Astrocyte of the spinal cord (primary cell): ENCODE results near the gene TMEM44.

ENCODE experiments used
- DNase-seq: peaks from one replicate; pipeline ENCODE4 v3.0.0; 2011; ENCODE audit warnings: low read depth, low spot score
- H3K4me3 ChIP-seq: 2 replicates; pipeline ENCODE4 v1.5.1; 2011; ENCODE audit warnings: low read depth, mild to moderate bottlenecking, low read length, moderate library complexity
- in situ Hi-C: cut with HindIII; loops from 2 replicates; pipeline ENCODE4 v1.10.0; 2017; ENCODE audit warnings: low sequenced_read_pairs
- TF ChIP-seq, protein P1 (sequence below): IDR thresholded peaks from 2 replicates; pipeline ENCODE4 v1.5.1; 2012; ENCODE audit warnings: low read depth, mild to moderate bottlenecking, low read length, inconsistent platforms

The TMEM44 gene

GRCh38 chr3:194654443-194654842 is 21.2 kb upstream of the TMEM44 start:
- H3K4me3 ChIP-seq, result no peak overlapping the region
- DNase-seq, result no peak
- in situ Hi-C loops, result no loop called here
- TF ChIP-seq, protein P1, sequence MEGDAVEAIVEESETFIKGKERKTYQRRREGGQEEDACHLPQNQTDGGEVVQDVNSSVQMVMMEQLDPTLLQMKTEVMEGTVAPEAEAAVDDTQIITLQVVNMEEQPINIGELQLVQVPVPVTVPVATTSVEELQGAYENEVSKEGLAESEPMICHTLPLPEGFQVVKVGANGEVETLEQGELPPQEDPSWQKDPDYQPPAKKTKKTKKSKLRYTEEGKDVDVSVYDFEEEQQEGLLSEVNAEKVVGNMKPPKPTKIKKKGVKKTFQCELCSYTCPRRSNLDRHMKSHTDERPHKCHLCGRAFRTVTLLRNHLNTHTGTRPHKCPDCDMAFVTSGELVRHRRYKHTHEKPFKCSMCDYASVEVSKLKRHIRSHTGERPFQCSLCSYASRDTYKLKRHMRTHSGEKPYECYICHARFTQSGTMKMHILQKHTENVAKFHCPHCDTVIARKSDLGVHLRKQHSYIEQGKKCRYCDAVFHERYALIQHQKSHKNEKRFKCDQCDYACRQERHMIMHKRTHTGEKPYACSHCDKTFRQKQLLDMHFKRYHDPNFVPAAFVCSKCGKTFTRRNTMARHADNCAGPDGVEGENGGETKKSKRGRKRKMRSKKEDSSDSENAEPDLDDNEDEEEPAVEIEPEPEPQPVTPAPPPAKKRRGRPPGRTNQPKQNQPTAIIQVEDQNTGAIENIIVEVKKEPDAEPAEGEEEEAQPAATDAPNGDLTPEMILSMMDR, result no peak

DNA sequence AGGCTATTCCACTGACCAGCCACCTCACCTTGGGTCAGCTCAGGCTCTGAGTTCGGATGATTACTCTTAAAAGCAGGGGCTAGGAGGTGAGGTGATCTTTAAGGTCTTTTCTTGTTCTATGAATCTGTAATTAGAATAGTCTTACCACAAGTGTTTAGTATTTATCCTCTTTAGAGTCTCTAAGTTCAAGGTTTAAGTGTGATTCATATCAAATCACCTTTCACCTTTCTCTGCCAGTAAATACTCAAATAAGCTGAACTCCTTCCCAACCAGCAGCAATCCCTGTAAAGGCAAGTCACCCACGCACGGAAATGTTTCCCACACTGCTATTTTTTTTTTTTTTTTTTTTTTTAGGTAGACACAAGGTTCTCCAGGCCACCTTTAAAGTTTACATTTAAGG is 14.5 kb upstream of the TMEM44 start:
- in situ Hi-C loops, result no loop called here
- DNase-seq, result no peak
- H3K4me3 ChIP-seq, result no peak overlapping the region
- TF ChIP-seq, protein P1, result no peak

DNA sequence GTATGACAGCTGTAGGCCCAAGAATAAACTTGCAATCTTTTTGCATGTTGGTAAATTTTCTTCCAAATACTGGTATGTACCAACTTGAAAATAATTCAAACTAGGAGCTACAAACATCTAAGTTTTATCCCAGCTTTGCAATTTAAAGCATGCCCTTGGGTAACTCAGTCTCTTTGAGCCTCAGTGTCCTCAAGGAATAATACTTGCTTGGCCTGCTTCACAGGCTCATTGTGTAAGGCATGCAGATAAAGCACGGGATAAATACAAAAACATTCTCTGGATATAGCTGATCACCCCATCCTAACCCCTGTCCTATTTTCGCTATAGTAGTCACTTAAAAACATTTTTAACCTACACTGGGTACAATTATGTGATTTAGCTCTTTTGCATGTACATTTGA is 9.6 kb upstream of the TMEM44 start:
- TF ChIP-seq, protein P1, result no peak
- DNase-seq, result no peak
- H3K4me3 ChIP-seq, result no peak overlapping the region
- in situ Hi-C loops, result no loop called here

- peak; percentile 46 for DNase-seq
- H3K4me3 ChIP-seq, result no peak overlapping the region
- in situ Hi-C loops, result no loop called here
- TF ChIP-seq, protein P1, result peak; percentile 47
Observed at GRCh38 chr3:194640829-194641228, 7.6 kb upstream of the TMEM44 start.

- no peak overlapping the region for H3K4me3 ChIP-seq
- TF ChIP-seq, protein P1, result no peak
- in situ Hi-C loops, result no loop called here
- no peak for DNase-seq
Observed at GRCh38 chr3:194638991-194639605, 5.9 kb upstream of the TMEM44 start.

- DNase-seq, result no peak
- in situ Hi-C loops, result no loop called here
- TF ChIP-seq, protein P1, result no peak
- H3K4me3 ChIP-seq, result no peak overlapping the region
Observed at GRCh38 chr3:194637541-194638400, 4.6 kb upstream of the TMEM44 start.
